ENCODE results near the gene ATP2C2. TPM values are rescaled to one million over a fixed set of nuclear protein-coding genes. Genes with fewer than 3 reads are reported as not detected.

The ATP2C2 gene
- total RNA-seq, 1 donor from 2014 or later = 32.1 TPM

DNA sequence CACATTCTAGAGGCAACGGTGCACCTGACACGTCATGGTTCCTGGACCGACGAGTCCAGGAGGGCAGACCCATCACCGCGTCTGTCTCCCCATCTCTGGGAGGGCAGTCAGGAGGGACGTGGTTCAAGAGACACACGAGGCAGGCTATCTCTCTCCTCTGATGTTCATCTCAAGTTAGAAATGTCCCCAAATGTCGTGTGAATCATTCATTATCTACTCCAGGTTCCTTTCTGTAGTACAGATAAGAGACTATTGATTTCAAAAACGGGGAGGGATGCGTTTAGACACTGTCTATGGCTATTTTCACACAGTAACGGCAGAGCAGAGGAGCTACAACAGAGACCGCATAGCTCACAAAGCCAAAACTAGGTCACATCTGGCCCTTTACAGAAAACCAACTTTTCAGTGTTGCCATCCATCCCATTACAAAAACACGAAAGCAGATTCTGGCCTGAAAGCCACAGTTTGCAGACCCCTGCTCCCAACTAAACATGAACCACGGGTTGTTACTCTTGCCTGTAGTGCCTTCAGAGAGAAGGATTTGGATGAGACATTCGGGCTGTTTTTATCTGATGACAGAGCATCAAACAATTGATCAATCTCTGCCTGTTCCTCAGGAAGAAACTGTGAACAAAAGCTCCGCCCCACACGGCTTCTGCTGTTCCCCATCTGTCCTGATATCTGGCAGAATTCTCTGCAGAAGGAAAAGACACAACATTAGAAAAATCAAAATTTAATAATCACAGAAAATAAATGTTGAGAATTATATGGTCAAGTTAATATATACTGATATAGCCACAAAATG, 129.3 kb downstream of the ATP2C2 start:
- DNase-seq (ENCODE audit: low read depth) (no peak), FAIRE-seq (no peak)
- H3K4me3 ChIP-seq (ENCODE audit: low read depth, low read length) = no peak overlapping the region
- no peaks in the 10 kb centered on the region for H3K27me3 ChIP-seq (ENCODE audit: control insufficient read depth, insufficient read depth, low read length)
- H3K36me3 ChIP-seq (ENCODE audit: control insufficient read depth, insufficient read depth, low read length) = peaks cover 46% of the 10 kb centered on the region
- TF ChIP-seq, protein P1, sequence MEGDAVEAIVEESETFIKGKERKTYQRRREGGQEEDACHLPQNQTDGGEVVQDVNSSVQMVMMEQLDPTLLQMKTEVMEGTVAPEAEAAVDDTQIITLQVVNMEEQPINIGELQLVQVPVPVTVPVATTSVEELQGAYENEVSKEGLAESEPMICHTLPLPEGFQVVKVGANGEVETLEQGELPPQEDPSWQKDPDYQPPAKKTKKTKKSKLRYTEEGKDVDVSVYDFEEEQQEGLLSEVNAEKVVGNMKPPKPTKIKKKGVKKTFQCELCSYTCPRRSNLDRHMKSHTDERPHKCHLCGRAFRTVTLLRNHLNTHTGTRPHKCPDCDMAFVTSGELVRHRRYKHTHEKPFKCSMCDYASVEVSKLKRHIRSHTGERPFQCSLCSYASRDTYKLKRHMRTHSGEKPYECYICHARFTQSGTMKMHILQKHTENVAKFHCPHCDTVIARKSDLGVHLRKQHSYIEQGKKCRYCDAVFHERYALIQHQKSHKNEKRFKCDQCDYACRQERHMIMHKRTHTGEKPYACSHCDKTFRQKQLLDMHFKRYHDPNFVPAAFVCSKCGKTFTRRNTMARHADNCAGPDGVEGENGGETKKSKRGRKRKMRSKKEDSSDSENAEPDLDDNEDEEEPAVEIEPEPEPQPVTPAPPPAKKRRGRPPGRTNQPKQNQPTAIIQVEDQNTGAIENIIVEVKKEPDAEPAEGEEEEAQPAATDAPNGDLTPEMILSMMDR (IDR thresholded peaks at IDR 0.05; ENCODE audit: insufficient read depth, low read length, severe bottlenecking) = no peak

GRCh38 chr16:84498223-84498610, 129.9 kb downstream of the ATP2C2 start:
- TF ChIP-seq, protein P1 (IDR thresholded peaks at IDR 0.05; ENCODE audit: insufficient read depth, low read length, severe bottlenecking) = no peak
- no peak for FAIRE-seq
- no peaks in the 10 kb centered on the region for H3K27me3 ChIP-seq (ENCODE audit: control insufficient read depth, insufficient read depth, low read length)
- DNase-seq (ENCODE audit: low read depth) = no peak
- peaks cover 46% of the 10 kb centered on the region for H3K36me3 ChIP-seq (ENCODE audit: control insufficient read depth, insufficient read depth, low read length)
- H3K4me3 ChIP-seq (ENCODE audit: low read depth, low read length) = no peak overlapping the region

- Histone ChIP-seq H3K4me3 (ENCODE audit: low read depth, low read length) (no peak overlapping the region), H3K27me3 (ENCODE audit: control insufficient read depth, insufficient read depth, low read length) (no peaks in the 10 kb centered on the region), H3K36me3 (ENCODE audit: control insufficient read depth, insufficient read depth, low read length) (peaks cover 44% of the 10 kb centered on the region)
- TF ChIP-seq, protein P1 (IDR thresholded peaks at IDR 0.05; ENCODE audit: insufficient read depth, low read length, severe bottlenecking) = no peak
- DNase-seq (ENCODE audit: low read depth) = peak; percentile 46
- FAIRE-seq = no peak
Measured at GRCh38 chr16:84498859-84499620, 130.7 kb downstream of the ATP2C2 start.

DNA sequence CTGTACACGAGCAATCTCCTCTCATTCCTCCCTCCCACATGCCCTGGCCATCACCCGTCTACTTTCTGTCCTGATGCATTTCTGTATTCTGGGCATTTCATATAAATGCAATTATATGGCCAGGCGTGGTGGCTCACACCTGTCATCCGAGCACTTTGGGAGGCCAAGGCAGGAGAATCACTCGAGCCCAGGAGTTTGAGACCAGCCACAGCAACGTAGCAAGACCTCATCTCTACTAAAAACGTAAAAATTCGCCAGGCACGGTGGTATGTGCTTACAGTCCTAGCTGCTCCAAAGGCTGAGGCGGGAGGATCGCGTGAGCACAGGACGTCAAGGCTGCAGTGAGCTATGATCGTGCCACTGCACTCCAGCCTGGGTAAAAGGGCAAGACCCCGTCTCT, 131.3 kb downstream of the ATP2C2 start:
- H3K27me3 ChIP-seq (ENCODE audit: control insufficient read depth, insufficient read depth, low read length) = no peaks in the 10 kb centered on the region
- no peak overlapping the region for H3K4me3 ChIP-seq (ENCODE audit: low read depth, low read length)
- TF ChIP-seq, protein P1 (IDR thresholded peaks at IDR 0.05; ENCODE audit: insufficient read depth, low read length, severe bottlenecking) = no peak
- no peak for DNase-seq (ENCODE audit: low read depth)
- FAIRE-seq = no peak
- peaks cover 40% of the 10 kb centered on the region for H3K36me3 ChIP-seq (ENCODE audit: control insufficient read depth, insufficient read depth, low read length)

GRCh38 chr16:84500531-84500930, 132.2 kb downstream of the ATP2C2 start:
- DNase-seq (ENCODE audit: low read depth) = no peak
- TF ChIP-seq, protein P1 (IDR thresholded peaks at IDR 0.05; ENCODE audit: insufficient read depth, low read length, severe bottlenecking) = no peak

More at GRCh38 chr16:84500531-84500930, 132.2 kb downstream of the ATP2C2 start:
- no peak for FAIRE-seq
- H3K27me3 ChIP-seq (ENCODE audit: control insufficient read depth, insufficient read depth, low read length) = no peaks in the 10 kb centered on the region
- H3K36me3 ChIP-seq (ENCODE audit: control insufficient read depth, insufficient read depth, low read length) = peaks cover 34% of the 10 kb centered on the region
- H3K4me3 ChIP-seq (ENCODE audit: low read depth, low read length) = no peak overlapping the region
